HK-2 (cell line): ENCODE data around the gene DPP6.

ENCODE experiments used
- DNase-seq: peaks from one replicate; pipeline ENCODE4 v3.0.0-alpha.2; 2018; ENCODE audit not compliant: unreplicated experiment

DPP6 gene

DNA sequence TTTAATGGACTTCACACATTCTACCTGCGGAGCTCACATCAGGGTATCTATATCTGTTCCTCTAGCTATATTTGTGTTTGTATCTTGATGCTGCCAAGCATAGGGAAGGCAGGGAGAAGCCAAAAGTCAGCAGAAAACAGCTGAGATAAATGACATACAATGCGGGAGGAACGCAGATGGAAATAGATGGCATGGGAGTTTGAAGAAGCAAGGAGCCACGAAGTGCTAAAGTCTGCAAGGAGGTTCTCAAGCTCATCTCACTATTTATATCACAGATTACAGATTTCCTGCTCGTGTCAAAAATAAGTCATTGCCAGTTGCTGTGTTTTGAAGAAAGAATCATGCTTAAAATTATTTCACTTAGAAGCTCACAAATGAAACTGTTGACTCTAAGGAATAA, 180.5 kb downstream of the DPP6 start:
- no peak for DNase-seq

DNA sequence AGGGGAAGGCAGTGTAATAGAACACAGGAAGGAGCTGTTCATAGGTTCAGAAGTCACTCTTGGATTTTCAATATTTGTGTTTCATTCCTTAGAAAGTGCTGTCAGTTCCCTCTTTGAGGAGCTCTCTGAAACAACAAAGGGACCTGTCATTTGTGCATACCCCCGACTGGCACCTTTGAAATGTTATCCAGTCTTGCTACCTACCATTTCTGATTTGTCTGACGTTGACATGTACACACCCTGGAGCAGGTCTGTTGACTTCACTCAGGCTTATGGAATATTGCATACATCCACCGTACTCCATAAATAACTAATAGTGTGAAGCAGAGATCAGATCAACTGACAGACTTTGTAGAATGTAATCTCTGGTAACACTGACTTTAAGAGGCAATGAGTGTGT, 189.8 kb downstream of the DPP6 start:
- DNase-seq: no peak

DNA sequence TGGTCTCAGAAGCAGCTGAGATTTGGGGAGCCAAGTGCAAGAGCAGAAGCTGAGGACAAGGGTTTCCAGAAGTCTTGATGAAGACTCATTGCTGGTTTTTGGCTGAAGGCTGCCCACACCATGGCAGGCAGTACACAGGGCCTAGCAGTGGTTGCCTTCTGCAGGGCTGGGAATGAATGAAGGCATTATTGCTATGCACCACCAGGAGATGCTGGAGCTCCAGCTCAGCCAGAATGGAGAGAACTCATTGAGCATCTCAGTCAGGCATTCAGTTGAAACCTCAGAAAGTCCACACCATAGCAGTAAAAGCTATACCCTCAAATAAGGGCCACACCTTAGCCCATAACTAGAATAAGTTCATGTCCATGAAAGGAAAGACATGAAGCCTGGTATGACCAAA, 190.5 kb downstream of the DPP6 start:
- DNase-seq: no peak

DNA sequence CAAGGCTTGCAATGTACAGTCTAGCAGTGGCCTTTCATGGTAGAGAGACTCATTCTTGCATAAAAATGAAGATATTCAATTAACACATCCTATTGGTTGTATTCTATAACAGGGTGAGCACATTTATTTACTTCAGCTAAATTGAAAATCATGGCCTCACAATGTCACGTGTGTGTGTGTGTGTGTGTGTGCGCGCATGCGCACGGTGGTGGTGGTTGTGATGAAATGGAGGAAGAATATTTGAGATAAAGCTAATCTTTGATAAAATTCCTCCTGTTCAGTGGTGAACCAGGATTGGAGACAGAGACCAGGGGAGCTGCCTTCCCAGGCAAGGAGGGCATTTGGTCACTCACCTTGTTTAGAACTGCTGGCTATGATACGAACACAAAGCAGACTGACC, 199.8 kb downstream of the DPP6 start:
- no peak for DNase-seq

DNA sequence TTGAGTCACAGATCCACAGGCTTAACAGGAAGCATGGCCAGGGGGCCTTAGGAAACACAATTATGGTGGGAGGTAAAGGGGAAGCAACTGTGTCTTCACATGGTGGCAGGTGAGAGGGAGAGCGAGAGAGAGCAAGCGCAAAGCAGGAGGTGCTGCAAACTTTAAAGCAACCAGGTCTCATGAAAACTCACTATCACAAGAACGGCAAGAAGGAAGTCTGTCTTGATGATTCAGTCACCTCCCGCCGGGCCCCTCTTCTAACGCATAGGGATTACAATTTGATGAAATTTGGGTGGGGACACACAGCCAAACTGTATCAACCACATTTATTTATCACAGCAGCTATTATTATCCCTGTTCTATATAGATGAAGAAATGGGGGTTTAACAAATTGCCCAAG, 201.6 kb downstream of the DPP6 start:
- no peak for DNase-seq

DNA sequence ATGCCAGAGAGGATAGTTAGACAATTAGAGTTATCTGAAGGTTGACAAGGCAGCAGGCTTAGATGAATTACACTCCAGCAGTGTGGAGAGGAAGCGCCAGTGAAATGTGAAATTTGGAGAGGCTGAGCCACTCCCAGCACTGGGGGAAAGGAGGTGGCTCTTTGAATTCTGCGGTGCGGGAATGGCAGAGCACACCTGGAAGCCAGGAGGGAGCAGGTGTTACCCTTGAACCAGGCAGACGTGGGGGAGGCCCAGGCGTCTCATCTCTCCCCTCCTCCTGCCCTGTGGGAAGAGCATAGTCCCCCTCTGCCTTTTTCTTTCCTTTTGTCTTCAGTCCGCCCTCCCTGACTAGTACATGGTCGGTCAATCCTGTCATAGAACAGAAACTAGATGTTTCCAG, 203.1 kb downstream of the DPP6 start:
- DNase-seq: no peak

DNA sequence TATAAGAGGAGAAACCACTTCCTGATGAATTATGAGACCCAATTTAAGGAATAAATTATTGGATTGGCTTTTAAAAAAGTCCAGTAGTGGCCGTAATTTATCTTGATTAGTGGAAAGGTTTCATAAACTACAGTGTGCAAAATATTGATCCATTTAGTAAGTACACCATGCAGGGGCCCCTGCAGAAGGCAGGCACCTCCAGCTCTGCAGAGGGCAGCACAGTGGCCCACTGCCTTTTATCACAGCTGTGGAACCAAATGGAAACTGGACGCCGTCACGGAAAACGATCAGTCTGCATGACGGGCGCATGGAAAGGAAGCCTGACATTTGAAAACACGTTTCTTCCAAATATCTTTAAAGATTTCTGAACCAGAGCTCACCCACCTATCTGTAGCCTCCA, 204.0 kb downstream of the DPP6 start:
- no peak for DNase-seq

DNA sequence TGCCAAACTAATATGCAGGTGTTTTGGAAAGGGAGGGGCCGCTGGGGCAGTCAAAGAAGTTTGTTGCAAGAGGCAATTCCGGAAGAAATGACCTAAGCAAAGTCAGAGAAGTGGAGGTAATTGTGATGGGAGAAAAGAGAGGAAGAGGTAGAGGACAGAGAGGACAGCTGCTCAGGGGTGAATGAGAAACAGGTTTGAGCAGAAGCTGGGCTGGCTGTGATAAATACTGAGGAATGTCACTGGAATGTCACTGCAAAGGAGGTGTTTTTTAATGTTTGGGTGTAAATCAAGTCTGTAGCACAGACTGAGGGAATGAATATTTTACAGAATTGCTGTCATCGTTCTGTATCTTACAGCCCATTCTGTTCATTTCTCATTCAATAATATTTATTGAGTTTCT, 207.2 kb downstream of the DPP6 start:
- DNase-seq: no peak

DNA sequence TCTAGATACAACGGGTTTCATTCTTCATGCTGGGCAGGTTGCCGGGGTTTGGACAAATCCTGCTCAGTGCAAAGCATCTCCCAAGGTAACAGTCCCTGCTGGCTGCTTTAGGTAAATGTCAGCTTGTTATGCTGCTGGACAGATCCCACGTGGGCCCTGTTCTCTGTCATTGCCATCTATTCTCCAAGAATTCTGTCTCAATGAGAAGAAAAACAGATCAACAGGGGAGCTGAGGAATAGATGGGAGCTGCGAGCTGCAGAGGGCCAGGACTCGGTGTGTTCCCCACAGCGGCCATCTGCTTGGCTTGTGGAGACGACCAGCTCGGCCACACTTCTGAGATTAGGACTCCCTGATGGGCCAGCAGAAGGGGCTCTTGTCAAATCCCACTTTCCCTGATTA, 235.2 kb downstream of the DPP6 start:
- no peak for DNase-seq

DNA sequence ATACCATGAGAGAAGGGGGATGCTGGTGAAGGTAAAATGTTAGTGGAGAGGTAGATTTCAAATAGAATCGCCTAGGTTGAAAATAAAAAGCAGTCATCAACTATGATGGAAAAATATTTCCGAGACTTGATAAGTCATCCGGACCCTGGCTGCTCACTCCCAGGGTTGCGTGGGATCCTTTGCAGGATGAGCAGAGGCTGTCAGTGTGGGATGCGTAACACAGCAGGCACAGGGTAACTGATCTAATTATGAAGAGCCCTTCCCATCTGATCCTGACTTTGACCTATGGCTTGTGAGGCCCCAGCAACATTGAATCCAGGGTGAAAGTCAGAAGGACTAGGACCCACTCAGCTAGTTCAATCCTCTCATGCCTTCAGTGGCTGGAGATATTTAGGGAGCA, 236.9 kb downstream of the DPP6 start:
- no peak for DNase-seq

DNA sequence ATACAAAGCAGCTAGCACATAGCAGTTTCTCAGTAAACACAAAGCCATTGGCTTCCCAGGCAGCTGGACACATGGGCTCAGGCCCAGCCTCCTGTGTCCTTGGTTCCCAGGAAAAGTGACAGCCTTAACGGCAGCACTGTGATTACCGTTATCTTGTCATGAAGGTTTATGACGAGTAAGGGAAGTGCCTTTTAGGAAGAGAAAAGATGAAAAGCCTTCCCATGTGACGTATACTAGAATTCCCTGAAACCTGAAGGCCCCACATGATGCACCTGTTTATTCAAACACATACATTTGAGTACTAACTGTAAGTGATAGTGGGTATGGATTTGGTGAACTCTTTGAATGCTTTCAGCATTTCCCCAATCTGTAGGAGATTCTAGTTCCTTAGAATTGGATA, 244.2 kb downstream of the DPP6 start:
- DNase-seq: no peak

DNA sequence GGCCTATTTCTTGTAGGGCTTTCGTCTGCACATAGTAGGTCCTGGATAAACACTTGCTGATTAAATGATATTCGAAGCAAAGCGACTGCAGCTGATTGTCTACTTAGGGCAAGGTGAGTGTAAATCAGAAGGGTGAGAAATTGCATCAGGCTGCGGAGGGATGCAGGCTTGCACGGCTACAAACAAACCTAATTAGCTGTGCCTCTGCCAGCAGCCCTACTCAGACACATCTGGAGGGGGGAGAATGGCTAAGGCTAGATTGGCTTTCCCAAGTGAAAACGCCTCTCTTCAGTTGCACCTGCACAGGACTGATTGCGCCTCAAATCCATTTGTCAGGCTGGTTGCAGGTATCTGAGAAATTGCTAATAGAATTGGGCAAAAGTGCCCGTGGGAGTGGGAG, 247.5 kb downstream of the DPP6 start:
- no peak for DNase-seq

DNA sequence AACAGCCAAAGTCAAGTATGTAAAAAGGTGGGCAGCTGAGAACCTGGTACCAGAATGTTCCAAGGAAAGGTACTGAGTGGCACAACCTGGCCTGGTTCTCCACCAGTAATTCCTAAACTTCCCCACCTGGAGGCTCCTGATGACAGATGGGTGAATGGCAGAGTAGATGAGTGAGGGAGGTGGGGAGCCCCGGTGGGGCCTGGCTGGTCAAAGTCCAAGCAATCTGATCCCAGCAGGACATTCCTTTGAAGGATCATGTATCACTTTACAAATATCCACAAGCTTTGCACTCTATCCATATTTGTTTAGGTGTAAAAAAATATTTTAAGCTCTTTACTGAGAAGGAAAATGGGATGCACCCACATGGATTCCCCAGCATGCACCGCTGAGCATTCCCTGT, 250.2 kb downstream of the DPP6 start:
- DNase-seq: no peak

DNA sequence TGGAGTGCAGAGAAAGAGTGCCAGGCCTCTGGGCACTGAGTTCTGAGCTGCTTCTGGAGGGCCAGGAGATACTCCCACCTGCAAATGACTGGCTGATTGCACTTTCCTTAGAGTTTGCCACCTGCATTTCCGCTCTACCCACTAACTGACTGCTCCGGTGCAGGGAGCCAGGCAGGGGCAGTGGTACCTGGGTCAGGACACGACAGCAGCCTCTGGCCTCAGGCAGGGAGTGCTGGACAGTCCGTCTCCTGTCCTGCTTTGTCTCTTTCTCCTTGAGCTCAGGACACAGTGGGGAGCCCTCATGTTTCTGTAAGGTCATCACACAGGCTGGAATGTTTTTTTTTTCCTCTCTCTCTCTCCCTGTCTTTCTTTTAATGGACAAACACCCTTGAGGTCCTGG, 252.0 kb downstream of the DPP6 start:
- no peak for DNase-seq

DNA sequence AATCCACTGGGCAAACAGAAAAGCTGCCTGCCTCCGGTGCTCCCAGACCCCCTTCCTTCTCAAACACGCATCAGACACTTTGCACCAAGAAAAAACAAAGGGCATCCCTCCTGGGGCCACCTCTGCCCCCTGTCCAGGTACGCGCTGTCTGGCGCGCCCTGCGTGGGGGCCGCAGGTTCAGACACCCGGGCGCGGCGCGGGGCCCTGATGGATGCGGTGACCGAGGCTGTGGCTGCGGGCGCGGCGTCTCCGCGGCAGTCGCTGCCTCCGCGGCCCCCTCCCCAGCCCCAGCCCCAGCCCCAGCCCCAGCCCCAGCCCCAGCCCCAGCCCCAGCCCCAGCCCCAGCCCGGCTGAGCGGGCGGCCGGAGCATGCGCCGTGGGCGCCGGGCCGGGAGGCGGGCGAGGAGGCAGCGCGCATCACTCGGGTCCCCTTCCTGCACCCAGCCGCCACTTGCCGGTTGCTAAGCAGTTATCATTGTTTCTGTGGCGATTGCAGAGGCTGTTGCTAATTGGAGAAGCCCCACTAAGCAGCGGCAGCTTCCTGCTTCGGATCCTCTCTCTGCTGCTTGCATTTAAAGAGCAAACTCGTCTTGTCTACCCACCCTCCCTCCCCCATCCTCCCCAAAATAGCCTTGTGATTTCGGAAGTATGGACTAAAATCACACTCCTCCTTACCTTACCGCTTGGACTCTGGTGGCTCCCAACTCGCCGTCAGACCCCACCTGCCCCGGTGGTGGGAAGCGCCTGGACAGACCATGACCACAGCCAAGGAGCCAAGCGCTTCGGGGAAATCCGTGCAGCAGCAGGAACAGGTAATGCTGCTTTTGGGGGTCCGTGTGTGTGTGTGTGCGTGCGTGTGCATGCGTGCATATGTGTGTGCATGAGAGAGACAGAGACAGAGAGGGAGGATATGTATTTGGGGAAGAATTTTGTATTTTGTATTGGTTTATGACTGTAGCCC, 252.8 kb downstream of the DPP6 start:
- DNase-seq: no peak

DNA sequence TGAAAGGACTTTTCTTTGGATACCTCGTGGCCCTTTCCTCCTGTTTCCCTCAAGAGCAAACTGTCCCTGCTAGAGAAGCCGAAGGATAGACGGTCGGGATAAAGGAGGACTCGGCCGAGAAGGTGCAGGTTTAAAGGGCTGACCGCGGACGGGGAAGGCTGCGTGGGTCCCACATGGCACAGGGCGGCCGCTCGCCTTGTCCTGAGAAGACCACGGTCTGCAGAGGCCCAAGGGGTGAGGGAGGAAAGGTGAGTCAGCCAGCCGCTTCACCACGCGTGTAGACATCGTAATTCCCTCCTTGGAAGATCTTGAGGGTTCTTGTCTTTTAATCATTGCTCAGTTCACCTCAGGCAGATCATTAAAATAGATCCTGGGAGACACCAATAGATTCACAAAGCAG, 253.8 kb downstream of the DPP6 start:
- no peak for DNase-seq

DNA sequence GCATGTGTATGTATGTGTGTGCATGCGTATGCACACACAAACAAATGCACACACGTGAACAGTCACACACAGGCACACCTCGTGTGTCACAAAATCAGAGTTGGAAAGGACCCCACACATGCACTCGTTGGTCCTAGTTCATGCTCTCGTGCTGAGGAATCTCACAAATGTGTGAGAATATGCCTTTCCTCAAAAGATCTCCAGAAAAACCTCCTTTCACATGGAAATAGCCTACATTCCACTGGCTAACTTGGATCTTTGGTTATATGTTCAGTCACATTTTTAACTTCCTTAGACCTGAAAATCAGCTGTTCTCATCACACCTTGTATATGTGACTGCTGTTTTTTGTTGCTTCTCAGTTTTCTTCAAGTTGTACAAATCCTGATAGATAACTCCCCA, 256.7 kb downstream of the DPP6 start:
- no peak for DNase-seq

DNA sequence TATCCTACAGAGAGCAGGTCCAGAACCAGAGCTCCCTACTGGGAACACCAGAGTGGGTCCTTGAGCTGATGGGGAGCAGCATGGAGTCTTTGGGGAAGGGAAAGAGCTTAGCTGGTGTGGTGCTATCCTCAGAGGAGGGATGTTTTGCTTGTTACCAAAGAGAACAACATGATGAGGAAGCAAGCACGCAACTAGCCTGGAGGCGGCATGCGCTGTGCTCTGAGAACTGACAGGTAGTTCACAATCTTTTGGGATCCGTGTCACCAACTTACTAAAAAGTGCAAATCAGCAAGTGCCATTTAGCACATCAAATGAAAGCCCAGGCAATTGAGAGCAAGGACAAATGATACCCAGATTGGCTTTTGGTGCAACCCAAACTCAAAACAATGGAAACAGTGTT, 257.9 kb downstream of the DPP6 start:
- no peak for DNase-seq

DNA sequence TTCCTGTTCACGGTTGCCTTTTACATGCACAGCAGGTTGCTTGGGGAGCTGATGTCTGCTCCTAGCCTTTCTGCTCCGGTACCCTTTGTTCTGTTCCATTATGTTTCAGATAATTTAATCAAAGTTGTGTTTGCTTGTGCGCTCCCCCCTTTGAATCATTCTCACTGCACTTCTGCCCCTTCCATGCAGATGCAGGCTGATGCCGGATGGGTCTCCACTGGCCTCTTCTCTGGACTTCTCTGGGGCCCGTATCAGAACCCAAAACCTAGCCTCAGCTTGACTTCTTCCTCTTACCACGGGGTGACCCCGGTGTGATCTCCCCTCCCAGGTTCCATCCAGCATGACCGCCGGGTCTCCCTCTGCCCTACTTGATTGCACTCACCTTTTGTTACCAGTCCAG, 272.0 kb downstream of the DPP6 start:
- no peak for DNase-seq

DNA sequence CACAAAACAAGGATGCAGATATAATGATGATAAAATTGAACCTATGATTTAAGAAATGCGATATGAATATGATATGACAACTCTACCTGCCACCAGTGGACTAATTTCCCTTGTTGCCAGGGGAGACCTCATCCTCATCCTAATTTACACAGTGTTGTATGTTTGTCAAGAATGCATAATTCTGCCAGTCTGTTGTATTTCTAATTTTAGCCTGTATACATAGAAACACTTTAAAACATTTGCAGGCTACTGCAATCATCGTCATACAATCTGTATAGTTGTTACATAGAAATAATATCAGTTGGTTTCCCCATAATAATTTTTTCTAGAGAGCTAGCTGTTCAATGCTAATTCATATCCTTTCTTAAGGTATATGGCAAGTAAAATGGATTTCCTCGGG, 274.2 kb downstream of the DPP6 start:
- DNase-seq: no peak

DNA sequence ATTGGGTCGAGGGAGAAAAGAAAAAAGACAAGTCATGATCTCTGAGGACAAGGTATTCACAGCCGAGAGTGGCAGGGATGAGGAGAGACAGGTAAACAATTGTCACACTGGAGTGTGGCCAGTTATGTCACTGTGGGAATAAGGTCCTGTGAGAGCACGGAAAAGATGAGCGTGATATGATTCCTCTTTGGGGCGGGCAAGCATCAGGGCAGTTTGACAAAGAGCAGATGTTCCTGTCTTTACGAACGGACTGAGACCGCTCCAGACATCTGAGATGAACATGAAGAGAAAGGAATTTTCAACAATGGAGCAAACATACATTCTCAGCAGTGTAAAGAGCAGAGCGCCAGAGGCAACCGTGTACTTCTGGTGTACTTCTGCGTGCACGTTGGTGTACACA, 278.1 kb downstream of the DPP6 start:
- DNase-seq: no peak

DNA sequence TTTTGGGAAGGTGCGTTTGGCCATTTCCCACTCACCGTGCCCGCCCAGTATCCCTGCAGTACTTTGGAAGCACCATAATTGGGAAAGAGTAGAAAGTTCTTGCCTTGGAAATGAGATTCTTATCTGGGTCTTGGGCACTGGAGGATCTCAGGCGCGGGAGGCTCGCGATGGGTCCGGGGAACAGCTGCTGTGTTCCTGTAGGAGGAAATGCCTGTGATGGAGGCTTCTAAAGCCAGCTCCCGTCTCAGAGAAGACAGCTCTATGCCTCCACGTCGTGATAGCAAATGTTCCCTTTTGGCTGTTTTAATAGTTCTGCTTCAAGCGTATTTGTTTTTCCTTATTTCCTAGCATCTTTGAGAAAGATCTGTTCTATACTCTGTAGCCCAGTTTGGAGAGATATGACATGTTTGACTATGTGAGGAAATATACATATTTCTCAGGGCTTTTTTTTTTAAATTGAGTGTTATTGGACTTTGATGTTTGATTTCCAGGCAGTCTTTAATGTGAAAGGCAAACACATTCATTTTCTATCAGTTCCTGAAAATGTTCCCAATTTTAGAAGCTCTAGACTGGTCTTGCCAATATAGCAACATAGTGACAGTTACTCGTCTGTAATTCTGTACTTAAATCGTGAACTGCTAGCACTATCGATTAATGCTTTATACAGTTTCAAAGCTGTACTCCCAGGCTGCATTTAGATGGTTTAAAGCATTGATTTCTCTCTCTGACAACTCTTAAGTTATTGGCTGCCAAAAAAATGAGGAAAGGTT, 280.8 kb downstream of the DPP6 start:
- DNase-seq: no peak

DNA sequence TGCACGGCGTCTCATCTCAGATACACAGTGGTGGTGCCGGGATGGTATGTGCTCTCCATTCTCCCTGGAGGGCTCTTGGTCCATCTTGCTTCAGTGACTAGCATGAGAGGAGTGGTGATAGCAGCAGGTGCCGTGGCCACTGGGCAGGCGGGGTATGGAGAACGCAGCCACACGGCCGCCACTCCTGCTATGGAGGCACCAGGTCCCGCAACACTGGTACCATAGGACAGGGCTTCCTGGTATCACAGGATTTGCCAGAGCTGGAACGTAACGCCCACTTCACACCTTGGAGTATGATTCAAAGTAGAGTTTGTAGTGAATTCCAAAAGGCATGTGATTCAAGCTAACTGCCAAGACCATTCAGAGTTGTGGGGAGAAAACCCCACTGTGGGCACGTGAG, 284.1 kb downstream of the DPP6 start:
- DNase-seq: no peak
